Muscle of leg (tissue), 11 donors: Measurements from ENCODE around the gene SEMA5A. TPM values are rescaled to one million over a fixed set of nuclear protein-coding genes. Genes with fewer than 3 reads are reported as not detected.
A peak's percentile ranks its signal among the peaks of the same experiment; 100 is the strongest.

Experiments
- DNase-seq: peaks from one replicate; pipeline ENCODE4 v3.0.0; 2013
- H3K27ac ChIP-seq: one replicate; pipeline ENCODE4 v1.5.1; 2013; ENCODE audit warnings: mild to moderate bottlenecking, low read length, control low read depth
- H3K27me3 ChIP-seq: one replicate; pipeline ENCODE4 v1.6.1; 2013; ENCODE audit warnings: low read length; ENCODE audit not compliant: control insufficient read depth, insufficient read depth
- H3K36me3 ChIP-seq: one replicate; pipeline ENCODE4 v1.6.1; 2013; ENCODE audit warnings: low read length; ENCODE audit not compliant: control insufficient read depth, insufficient read depth
- H3K4me1 ChIP-seq: one replicate; pipeline ENCODE4 v1.6.1; 2013; ENCODE audit warnings: low read length; ENCODE audit not compliant: control insufficient read depth, insufficient read depth
- H3K4me3 ChIP-seq: one replicate; pipeline ENCODE4 v1.5.1; 2013; ENCODE audit warnings: low read length, control low read depth
- H3K9me3 ChIP-seq: replicated peaks from 2 replicates; pipeline ENCODE4 v1.6.1; 2013; ENCODE audit warnings: low read depth, low read length; ENCODE audit not compliant: control insufficient read depth
- WGBS: methylation state at CpG from one replicate; pipeline ENCODE4 v1.1.5; 2013; ENCODE audit warnings: missing lambda C conversion rate; ENCODE audit not compliant: insufficient coverage; 5-methylcytosine and 5-hydroxymethylcytosine counted together
- polyA plus RNA-seq, 8 donors: library from polyadenylated mRNA; unstranded; fragments of 120-200 nt; gene quantifications; one replicate each; pipeline versions ENCODE4 v1.2.1 to v1.2.3, GENCODE V29; 2013; ENCODE audit warnings: inconsistent platforms in 1 of 8, low replicate concordance in 1 of 8; ENCODE audit not compliant: insufficient read length in 8 of 8, insufficient read depth in 1 of 8
- total RNA-seq: library from RNA; stranded (reverse); fragments of 120-200 nt; gene quantifications from one replicate; pipeline ENCODE4 v1.2.4, GENCODE V29; 2013

The SEMA5A gene
- total and polyA plus RNA-seq, 9 donors: 25.1 to 53.5 (median 37.3) TPM

DNA sequence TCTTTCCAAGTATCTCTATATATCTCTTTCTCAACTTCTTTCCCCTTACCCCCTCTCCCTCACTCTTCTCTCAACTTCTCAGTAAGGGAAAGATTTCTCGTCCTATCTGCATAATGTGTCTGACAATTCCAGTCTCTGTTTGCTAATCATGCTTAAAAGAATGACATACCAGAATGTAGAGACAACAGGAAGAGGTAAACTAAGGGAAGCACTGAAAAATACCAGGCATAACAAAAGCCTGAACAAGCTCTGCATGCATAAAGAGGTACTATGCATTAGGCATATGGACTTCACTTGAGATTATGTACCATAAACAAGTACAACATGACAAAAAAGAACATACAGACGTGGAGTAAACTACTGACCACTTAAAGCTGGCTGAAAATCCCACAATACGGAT is 62.6 kb downstream of the SEMA5A start:
- no peak overlapping the region for H3K4me3 ChIP-seq
- no peak for DNase-seq
- no peaks in the 10 kb centered on the region for H3K4me1 ChIP-seq
- peaks cover 4% of the 10 kb centered on the region for H3K36me3 ChIP-seq
- no peak overlapping the region for H3K27ac ChIP-seq
- 80% methylated on average over 1 of the region's 3 CpGs for WGBS
- H3K27me3 ChIP-seq: no peaks in the 10 kb centered on the region
- peaks cover 3% of the 10 kb centered on the region for H3K9me3 ChIP-seq

DNA sequence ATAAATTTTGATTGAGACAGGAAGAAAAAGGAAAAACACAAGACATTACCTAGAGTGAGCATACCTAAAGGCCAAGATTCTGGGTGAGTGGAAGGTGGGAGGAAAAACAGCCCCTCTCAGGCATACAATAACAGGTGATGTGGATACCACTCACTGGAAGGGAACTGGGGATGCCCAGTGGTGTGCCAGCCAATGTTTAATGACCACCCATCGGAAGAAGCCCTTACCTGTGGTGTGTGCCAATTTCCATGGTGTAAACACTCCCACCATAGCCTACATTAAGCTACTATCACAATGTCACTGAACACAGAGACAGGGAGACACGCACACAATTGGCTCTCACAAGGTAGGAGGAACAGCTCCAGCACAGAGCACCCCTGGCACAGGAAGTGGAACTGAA is 63.5 kb downstream of the SEMA5A start:
- Histone ChIP-seq H3K4me3 (no peak overlapping the region), H3K27me3 (no peaks in the 10 kb centered on the region), H3K9me3 (peaks cover 11% of the 10 kb centered on the region), H3K27ac (no peak overlapping the region), H3K4me1 (no peaks in the 10 kb centered on the region), H3K36me3 (peaks cover 4% of the 10 kb centered on the region)
- 60% methylated on average over 1 of the region's 2 CpGs for WGBS
- no peak for DNase-seq

DNA sequence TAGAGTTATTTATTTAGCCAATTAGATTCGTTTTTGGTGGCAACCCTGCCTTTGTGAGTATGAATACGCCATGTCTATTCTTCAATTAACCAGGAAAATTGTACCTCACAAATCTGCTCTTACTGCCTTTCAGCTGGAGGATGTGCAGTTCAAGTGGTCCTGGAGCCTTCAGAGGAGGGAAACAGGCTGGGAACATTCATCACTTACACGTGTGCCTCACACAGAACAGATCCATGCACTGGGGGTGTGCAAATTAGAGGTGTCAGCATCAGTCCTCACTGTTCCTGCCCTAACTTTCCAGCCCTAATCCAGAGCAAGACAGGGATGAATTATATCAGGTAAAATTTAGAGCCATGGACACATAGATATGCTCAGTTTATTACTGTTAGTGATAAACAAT is 65.4 kb downstream of the SEMA5A start:
- WGBS: no CpG with 5 or more reads among the region's 3 CpGs
- no peak for DNase-seq
- peaks cover 14% of the 10 kb centered on the region for H3K9me3 ChIP-seq
- H3K27ac ChIP-seq: no peak overlapping the region
- no peaks in the 10 kb centered on the region for H3K4me1 ChIP-seq
- H3K27me3 ChIP-seq: no peaks in the 10 kb centered on the region
- H3K36me3 ChIP-seq: peaks cover 4% of the 10 kb centered on the region
- no peak overlapping the region for H3K4me3 ChIP-seq

DNA sequence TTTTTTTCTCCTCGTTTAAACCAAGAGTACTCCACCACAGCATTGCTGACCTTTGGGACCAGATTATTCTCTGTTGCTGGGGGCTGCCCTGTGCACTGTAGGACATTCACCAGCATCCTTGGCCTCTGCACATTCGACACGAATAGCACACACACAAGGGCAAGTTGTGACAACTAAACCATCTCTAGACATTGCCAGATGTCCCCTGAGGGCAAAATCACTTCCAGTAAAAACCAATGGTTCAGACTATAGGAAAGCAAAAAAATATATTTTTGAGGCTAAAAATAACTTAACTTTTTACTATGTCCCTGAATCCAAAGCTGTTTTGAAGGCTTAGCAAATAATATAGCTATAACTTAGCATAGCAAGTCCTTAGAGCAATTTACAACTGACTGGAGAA is 65.9 kb downstream of the SEMA5A start:
- H3K9me3 ChIP-seq: peaks cover 14% of the 10 kb centered on the region
- H3K27ac ChIP-seq: no peak overlapping the region
- WGBS: no CpG with 5 or more reads among the region's 3 CpGs
- H3K4me1 ChIP-seq: no peaks in the 10 kb centered on the region
- no peak for DNase-seq
- H3K36me3 ChIP-seq: peaks cover 4% of the 10 kb centered on the region
- no peak overlapping the region for H3K4me3 ChIP-seq
- H3K27me3 ChIP-seq: no peaks in the 10 kb centered on the region

DNA sequence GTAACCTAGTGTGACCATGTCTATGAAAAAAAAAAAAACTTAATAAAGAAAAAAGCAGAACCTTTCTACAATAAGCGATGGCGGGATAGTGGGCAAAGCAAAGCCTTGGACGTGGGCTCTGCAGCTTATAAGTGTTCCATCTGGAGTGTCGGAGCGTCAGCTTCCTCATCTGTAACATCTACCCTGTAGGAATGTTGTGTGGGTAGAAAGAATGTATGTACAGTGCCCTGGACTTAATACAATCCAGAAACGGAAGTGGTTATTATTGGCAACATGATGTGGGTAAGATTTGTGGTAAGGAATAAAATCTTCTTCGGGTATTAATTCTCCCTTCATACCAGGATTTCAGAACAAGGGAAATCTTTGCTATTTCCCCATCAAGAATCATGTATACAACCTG is 66.5 kb downstream of the SEMA5A start:
- Histone ChIP-seq H3K27me3 (no peaks in the 10 kb centered on the region), H3K9me3 (peaks cover 14% of the 10 kb centered on the region), H3K27ac (no peak overlapping the region), H3K4me3 (no peak overlapping the region), H3K36me3 (peaks cover 4% of the 10 kb centered on the region), H3K4me1 (no peaks in the 10 kb centered on the region)
- no CpG with 5 or more reads among the region's 7 CpGs for WGBS
- no peak for DNase-seq

DNA sequence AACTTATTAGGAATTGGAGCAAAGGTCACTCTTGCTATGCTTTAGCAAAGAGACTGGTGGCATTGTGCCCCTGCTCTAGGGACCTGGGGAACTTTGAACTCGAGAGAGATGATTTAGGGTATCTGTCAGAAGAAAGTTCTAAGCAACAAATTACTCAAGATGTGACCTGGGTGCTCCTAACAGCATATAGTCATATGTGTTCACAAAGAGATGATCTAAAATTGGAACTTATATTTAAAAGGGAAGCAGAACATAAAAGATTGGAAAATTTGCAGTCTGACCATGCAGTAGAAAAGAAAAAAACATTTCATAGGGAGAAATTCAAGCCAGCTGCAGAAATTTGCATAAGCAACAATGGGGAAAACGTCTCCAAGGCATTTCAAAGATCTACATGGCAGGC is 68.3 kb downstream of the SEMA5A start:
- no peak for DNase-seq
- no peaks in the 10 kb centered on the region for H3K27me3 ChIP-seq
- H3K4me3 ChIP-seq: no peak overlapping the region
- no peak overlapping the region for H3K27ac ChIP-seq
- H3K4me1 ChIP-seq: no peaks in the 10 kb centered on the region
- WGBS: 67% methylated on average over 1 of the region's 2 CpGs
- H3K36me3 ChIP-seq: peaks cover 4% of the 10 kb centered on the region
- peaks cover 14% of the 10 kb centered on the region for H3K9me3 ChIP-seq

DNA sequence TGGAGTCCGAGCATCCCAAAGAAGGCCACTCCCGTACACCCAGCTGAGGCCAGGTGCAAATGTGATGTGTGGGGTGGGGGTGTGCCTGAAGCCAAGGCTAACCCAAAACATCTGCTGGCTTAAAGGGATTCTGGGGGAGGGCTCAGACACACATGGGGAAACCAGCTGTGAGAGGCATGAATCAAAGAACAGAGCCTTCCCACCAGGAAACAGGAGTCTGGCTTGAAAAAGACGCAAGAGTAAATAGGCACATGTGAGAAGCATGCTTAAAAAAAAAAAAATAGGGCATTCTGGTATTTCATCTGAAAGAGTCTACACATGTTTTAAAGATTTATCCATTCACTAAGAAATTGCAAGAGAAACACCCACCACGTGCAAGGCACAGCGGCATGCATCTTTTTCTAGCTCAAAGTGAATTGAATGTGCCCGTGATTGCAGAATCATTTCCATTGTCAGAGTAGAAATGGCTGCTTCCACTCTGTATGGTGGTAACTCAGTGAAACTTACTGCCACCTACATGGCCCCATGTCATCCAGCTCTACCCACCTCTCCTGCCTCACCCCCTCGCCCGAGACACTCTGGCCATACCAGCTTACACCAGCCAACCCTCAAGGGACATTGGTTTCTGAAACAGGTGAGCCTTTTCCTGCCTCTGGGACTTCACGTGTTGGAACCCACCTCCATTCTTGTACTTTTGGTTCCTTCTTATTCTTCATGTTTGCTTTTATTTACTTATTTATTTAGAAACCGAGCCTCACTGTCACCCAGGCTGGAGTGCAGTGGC is 71.5 kb downstream of the SEMA5A start:
- peaks cover 14% of the 10 kb centered on the region for H3K9me3 ChIP-seq
- no peak overlapping the region for H3K4me3 ChIP-seq
- H3K27ac ChIP-seq: no peak overlapping the region
- peak; percentile 42 for DNase-seq
- 63% methylated on average over 5 of the region's 10 CpGs for WGBS
- no peaks in the 10 kb centered on the region for H3K27me3 ChIP-seq
- H3K36me3 ChIP-seq: no peaks in the 10 kb centered on the region
- H3K4me1 ChIP-seq: no peaks in the 10 kb centered on the region

DNA sequence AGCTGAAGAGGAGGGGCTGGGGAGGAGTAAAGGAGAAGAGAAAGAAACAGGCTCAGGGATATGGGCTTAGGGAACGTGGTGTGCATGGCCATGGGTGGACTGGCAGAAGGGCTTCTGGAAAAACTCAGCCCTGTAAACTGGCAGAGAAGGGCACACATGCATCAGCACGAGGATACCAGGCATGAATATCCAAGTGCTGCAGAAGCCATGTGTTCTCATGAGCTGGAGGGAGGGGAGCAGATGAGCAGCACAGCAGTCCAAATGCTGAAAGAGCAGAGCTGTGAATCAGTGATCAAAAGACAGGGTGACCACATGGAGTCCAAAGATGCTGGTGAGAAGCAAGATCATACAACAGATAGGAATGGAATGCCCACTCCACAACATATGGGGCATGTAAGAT is 72.3 kb downstream of the SEMA5A start:
- Histone ChIP-seq H3K4me3 (no peak overlapping the region), H3K27me3 (no peaks in the 10 kb centered on the region), H3K27ac (no peak overlapping the region), H3K36me3 (no peaks in the 10 kb centered on the region), H3K4me1 (no peaks in the 10 kb centered on the region), H3K9me3 (peaks cover 14% of the 10 kb centered on the region)
- DNase-seq: no peak
- WGBS: 37% methylated on average over 2 of the region's 2 CpGs

DNA sequence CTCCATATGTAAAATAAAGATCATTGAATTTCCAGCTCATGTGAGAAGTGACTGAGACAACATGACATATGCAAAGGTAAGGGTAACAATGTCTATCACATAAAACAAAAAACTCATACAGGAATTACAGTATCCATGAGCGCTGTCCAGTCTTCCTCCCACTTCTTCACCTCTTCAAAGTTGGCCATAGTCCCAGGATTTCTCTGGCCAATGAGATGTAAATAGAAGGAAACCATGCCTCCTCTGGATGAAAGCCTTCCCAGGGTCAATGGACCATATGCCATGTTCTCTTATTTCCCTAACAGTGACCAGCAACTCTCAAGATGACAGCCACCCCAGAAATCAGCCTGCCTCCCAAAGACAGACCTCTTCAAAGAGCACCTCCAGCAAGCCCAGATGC is 75.5 kb downstream of the SEMA5A start:
- H3K9me3 ChIP-seq: no peaks in the 10 kb centered on the region
- H3K27me3 ChIP-seq: no peaks in the 10 kb centered on the region
- H3K4me3 ChIP-seq: no peak overlapping the region
- DNase-seq: no peak
- no peaks in the 10 kb centered on the region for H3K4me1 ChIP-seq
- H3K27ac ChIP-seq: no peak overlapping the region
- H3K36me3 ChIP-seq: no peaks in the 10 kb centered on the region
- no CpG with 5 or more reads among the region's 1 CpG for WGBS

DNA sequence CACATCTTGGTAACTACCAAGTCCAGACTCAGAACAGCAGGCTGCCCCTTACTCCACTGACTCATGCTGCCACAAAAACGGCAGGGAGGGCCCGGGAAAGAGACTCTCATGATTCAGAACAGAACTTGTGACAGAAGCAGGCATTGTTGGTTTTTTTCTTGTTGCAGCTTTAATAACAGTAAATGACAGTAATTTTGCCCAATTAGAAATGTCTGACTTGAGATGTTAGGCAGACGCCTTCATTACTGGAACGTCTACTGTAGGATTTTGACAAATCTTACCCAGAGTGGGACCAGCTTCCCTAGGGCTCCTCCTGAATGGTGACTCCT is 77.9 kb downstream of the SEMA5A start:
- no peak for DNase-seq
- H3K4me3 ChIP-seq: no peak overlapping the region
- peaks cover 3% of the 10 kb centered on the region for H3K4me1 ChIP-seq
- no peaks in the 10 kb centered on the region for H3K36me3 ChIP-seq
- no peaks in the 10 kb centered on the region for H3K9me3 ChIP-seq
- H3K27ac ChIP-seq: no peak overlapping the region
- 80% methylated on average over 1 of the region's 4 CpGs for WGBS
- no peaks in the 10 kb centered on the region for H3K27me3 ChIP-seq
